H9 (cell line): ENCODE results near the gene CEP192. TPM values are rescaled to one million over a fixed set of nuclear protein-coding genes. Genes with fewer than 3 reads are reported as not detected.
A peak's percentile ranks its signal among the peaks of the same experiment; 100 is the strongest.

Source experiments
- DNase-seq: peaks from one replicate; pipeline ENCODE4 v3.0.0-alpha.2; 2017
- H2AFZ ChIP-seq: one replicate; pipeline ENCODE4 v1.6.1; 2013; ENCODE audit warnings: mild to moderate bottlenecking, low read length, control low read depth, moderate library complexity
- H2AK5ac ChIP-seq: 2 replicates; pipeline ENCODE4 v1.6.1; 2013; ENCODE audit warnings: low read length, control low read depth, mixed read lengths; ENCODE audit not compliant: insufficient read length
- H2BK120ac ChIP-seq: one replicate; pipeline ENCODE4 v1.6.1; 2013; ENCODE audit warnings: low read depth, mild to moderate bottlenecking, low read length, control low read depth, inconsistent platforms; ENCODE audit not compliant: poor library complexity, severe bottlenecking
- H2BK12ac ChIP-seq: 2 replicates; pipeline ENCODE4 v1.6.1; 2013; ENCODE audit warnings: low read length, control low read depth, mixed read lengths, low read depth; ENCODE audit not compliant: insufficient read length
- H2BK15ac ChIP-seq: 2 replicates; pipeline ENCODE4 v1.6.1; 2013; ENCODE audit warnings: low read depth, low read length, control low read depth
- H2BK20ac ChIP-seq: one replicate; pipeline ENCODE4 v1.6.1; 2013; ENCODE audit warnings: low read depth, mild to moderate bottlenecking, low read length, control low read depth, inconsistent platforms; ENCODE audit not compliant: poor library complexity, severe bottlenecking
- H2BK5ac ChIP-seq: 2 replicates; pipeline ENCODE4 v1.6.1; 2013; ENCODE audit warnings: low read length, control low read depth, mixed read lengths; ENCODE audit not compliant: insufficient read length
- H3K14ac ChIP-seq: 2 replicates; pipeline ENCODE4 v1.6.1; 2013; ENCODE audit warnings: low read length, control low read depth; ENCODE audit not compliant: insufficient read depth
- H3K18ac ChIP-seq: 2 replicates; pipeline ENCODE4 v1.6.1; 2013; ENCODE audit warnings: low read depth, mild to moderate bottlenecking, mixed read lengths, low read length, control low read depth; ENCODE audit not compliant: insufficient read length
- H3K23ac ChIP-seq: 2 replicates; pipeline ENCODE4 v1.6.1; 2013; ENCODE audit warnings: low read length, control low read depth, mixed read lengths, low read depth; ENCODE audit not compliant: insufficient read length
- H3K23me2 ChIP-seq: 2 replicates; pipeline ENCODE4 v1.6.1; 2013; ENCODE audit warnings: low read depth, mild to moderate bottlenecking, mixed read lengths, low read length, control low read depth; ENCODE audit not compliant: insufficient read length, poor library complexity, severe bottlenecking
- H3K27ac ChIP-seq: 2 replicates; pipeline ENCODE4 v1.5.1; 2013; ENCODE audit warnings: low read length, control low read depth, mixed read lengths, low read depth; ENCODE audit not compliant: insufficient read length
- H3K27me3 ChIP-seq: 2 replicates; pipeline ENCODE4 v1.6.1; 2013; ENCODE audit warnings: low read length, control low read depth, inconsistent platforms; ENCODE audit not compliant: insufficient read depth
- H3K4ac ChIP-seq: 2 replicates; pipeline ENCODE4 v1.6.1; 2013; ENCODE audit warnings: low read depth, mild to moderate bottlenecking, control low read depth, inconsistent platforms, low read length, moderate library complexity
- H3K4me1 ChIP-seq: 2 replicates; pipeline ENCODE4 v1.6.1; 2013; ENCODE audit warnings: low read length, control low read depth, inconsistent platforms; ENCODE audit not compliant: insufficient read depth
- H3K4me2 ChIP-seq: 2 replicates; pipeline ENCODE4 v1.6.1; 2013; ENCODE audit warnings: low read length, control low read depth, mixed read lengths; ENCODE audit not compliant: insufficient read length, insufficient read depth
- H3K56ac ChIP-seq: 2 replicates; pipeline ENCODE4 v1.6.1; 2013; ENCODE audit warnings: low read depth, mild to moderate bottlenecking, mixed read lengths, low read length, control low read depth; ENCODE audit not compliant: insufficient read length
- H3K79me1 ChIP-seq: 2 replicates; pipeline ENCODE4 v1.6.1; 2013; ENCODE audit warnings: low read depth, mild to moderate bottlenecking, moderate library complexity, low read length, control low read depth, inconsistent platforms; ENCODE audit not compliant: insufficient read depth, poor library complexity, severe bottlenecking
- H3K79me2 ChIP-seq: 2 replicates; pipeline ENCODE4 v1.6.1; 2013; ENCODE audit warnings: low read length, control low read depth, inconsistent platforms; ENCODE audit not compliant: insufficient read depth
- H3K9ac ChIP-seq: 2 replicates; pipeline ENCODE4 v1.6.1; 2013; ENCODE audit warnings: low read length, control low read depth, mixed read lengths; ENCODE audit not compliant: insufficient read length; ENCODE audit errors: extremely low read depth
- H3K9me3 ChIP-seq: one replicate; pipeline ENCODE4 v1.6.1; 2013; ENCODE audit warnings: low read depth, low read length, inconsistent platforms; ENCODE audit not compliant: control insufficient read depth
- H3T11ph ChIP-seq: one replicate; pipeline ENCODE4 v1.6.1; 2013; ENCODE audit warnings: mild to moderate bottlenecking, low read length, control low read depth, inconsistent platforms
- H4K20me1 ChIP-seq: one replicate; pipeline ENCODE4 v1.6.1; 2013; ENCODE audit not compliant: control insufficient read depth, insufficient read length, insufficient read depth
- H4K5ac ChIP-seq: 2 replicates; pipeline ENCODE4 v1.6.1; 2013; ENCODE audit warnings: low read depth, mild to moderate bottlenecking, mixed read lengths, low read length, control low read depth; ENCODE audit not compliant: insufficient read length
- H4K8ac ChIP-seq: replicated peaks from 2 replicates; pipeline ENCODE4 v1.6.1; 2013; ENCODE audit warnings: low read length, control low read depth, mixed read lengths, low read depth; ENCODE audit not compliant: insufficient read length
- H4K91ac ChIP-seq: 2 replicates; pipeline ENCODE4 v1.6.1; 2013; ENCODE audit warnings: low read depth, mild to moderate bottlenecking, moderate library complexity, mixed read lengths, low read length, control low read depth; ENCODE audit not compliant: insufficient read length
- H3K27ac Mint-ChIP-seq, 3 experiments: 2 replicates in 2 of 3; 3 replicates in 1 of 3; pipeline ENCODE4 v1.8.0; 2020 to 2021; ENCODE audit warnings: mixed read lengths in 3 of 3, mild to moderate bottlenecking in 1 of 3, moderate library complexity in 1 of 3
- H3K27me3 Mint-ChIP-seq: 2 replicates; pipeline ENCODE4 v1.8.0; 2021; ENCODE audit warnings: low read depth, mild to moderate bottlenecking, moderate library complexity, mixed read lengths
- H3K36me3 Mint-ChIP-seq, 3 experiments: 2 replicates in 2 of 3; 3 replicates in 1 of 3; pipeline ENCODE4 v1.8.0; 2020 to 2021; ENCODE audit warnings: low read depth in 3 of 3, mixed read lengths in 3 of 3; ENCODE audit not compliant: insufficient read depth in 1 of 3
- H3K4me1 Mint-ChIP-seq, 2 experiments: 2 replicates each; pipeline ENCODE4 v1.8.0; 2020; ENCODE audit warnings: mixed read lengths in 2 of 2
- H3K4me3 Mint-ChIP-seq, 2 experiments: 2 replicates in 1 of 2; 3 replicates in 1 of 2; pipeline ENCODE4 v1.8.0; 2020 to 2021; ENCODE audit warnings: mild to moderate bottlenecking in 2 of 2, mixed read lengths in 2 of 2, moderate library complexity in 1 of 2
- H3K9me3 Mint-ChIP-seq, 2 experiments: 2 replicates in 1 of 2; 3 replicates in 1 of 2; pipeline ENCODE4 v1.8.0; 2020; ENCODE audit warnings: mild to moderate bottlenecking in 2 of 2, mixed read lengths in 2 of 2, moderate library complexity in 1 of 2
- CTCF ChIP-seq: fragments of 200-600 bp; sonication (generic); conservative IDR thresholded peaks from 3 replicates; pipeline ENCODE4 v1.8.0; 2021; ENCODE audit warnings: antibody characterized with exemption, mild to moderate bottlenecking
- WGBS: extraction: QIAGEN DNeasy Blood & Tissue Kit; methylation state at CpG from one replicate; pipeline ENCODE4 v1.1.7; 2013; ENCODE audit warnings: missing lambda C conversion rate, low lambda C conversion rate, mixed read lengths; ENCODE audit not compliant: insufficient read length; ENCODE audit errors: extremely low coverage; 5-methylcytosine and 5-hydroxymethylcytosine counted together
- total RNA-seq: library from RNA; stranded (reverse); gene quantifications from 2 replicates; pipeline ENCODE4 v1.2.1, GENCODE V29; 2021

The CEP192 gene
- total RNA-seq, 1 experiment from 2014 or later, result 23.5 TPM

- Histone ChIP-seq H3K4me2 (no peak overlapping the region), H4K20me1 (no peaks in the 10 kb centered on the region), H4K5ac (no peak overlapping the region), H2BK12ac (no peak overlapping the region), H3K79me2 (no peaks in the 10 kb centered on the region), H3K56ac (no peak overlapping the region), H2AFZ (no peak overlapping the region), H3K18ac (no peak overlapping the region), H2BK120ac (no peak overlapping the region), H2BK20ac (no peak overlapping the region), H3K23me2 (no peaks in the 10 kb centered on the region), H2AK5ac (no peak overlapping the region), H3K27ac (no peak overlapping the region), H3K9me3 (no peaks in the 10 kb centered on the region), H3K27me3 (no peaks in the 10 kb centered on the region), H3T11ph (no peak overlapping the region), H3K4ac (no peak overlapping the region), H2BK15ac (no peak overlapping the region), H2BK5ac (no peak overlapping the region), H3K79me1 (no peaks in the 10 kb centered on the region), H3K4me1 (no peaks in the 10 kb centered on the region), H3K9ac (no peak overlapping the region), H3K23ac (no peak overlapping the region), H4K91ac (no peak overlapping the region), H4K8ac (no peak overlapping the region), H3K14ac (no peak overlapping the region)
- TF ChIP-seq CTCF, result peak; percentile 59
- Mint-ChIP-seq H3K27me3 (no peaks in the 10 kb centered on the region), H3K4me1 (no peaks in the 10 kb centered on the region), H3K4me3 (no peak overlapping the region), H3K9me3 (peaks cover 10 to 17% of the 10 kb centered on the region in 2 experiments; a peak in 4 of 5 replicates), H3K27ac (no peak overlapping the region), H3K36me3 (peaks cover 80 to 97% (median 95%) of the 10 kb centered on the region in 3 experiments)
- no CpG with 5 or more reads among the region's 6 CpGs for WGBS
- DNase-seq, result no peak
These were observed 112.2 kb downstream of the CEP192 start for GRCh38 chr18:13103366-13103765.
